Suprapubic skin (tissue), 3 donors: ENCODE results near the gene BDNF.

Experiments
- POLR2A ChIP-seq, 2 donors: fragments of 450-650 bp; IDR thresholded peaks; one replicate each; pipeline ENCODE4 v1.6.1; 2017; ENCODE audit warnings: antibody characterized with exemption in 2 of 2, mild to moderate bottlenecking in 2 of 2, moderate library complexity in 2 of 2
- TF ChIP-seq, protein P1 (sequence below), 2 donors: fragments of 200-600 bp in 1 of 2; fragments of 450-650 bp in 1 of 2; sonication (generic) in 1 of 2; IDR thresholded peaks; one replicate each; pipeline ENCODE4 v1.5.1; 2016 to 2019; ENCODE audit warnings: antibody characterized with exemption in 2 of 2, mild to moderate bottlenecking in 1 of 2, moderate library complexity in 1 of 2

DNA sequence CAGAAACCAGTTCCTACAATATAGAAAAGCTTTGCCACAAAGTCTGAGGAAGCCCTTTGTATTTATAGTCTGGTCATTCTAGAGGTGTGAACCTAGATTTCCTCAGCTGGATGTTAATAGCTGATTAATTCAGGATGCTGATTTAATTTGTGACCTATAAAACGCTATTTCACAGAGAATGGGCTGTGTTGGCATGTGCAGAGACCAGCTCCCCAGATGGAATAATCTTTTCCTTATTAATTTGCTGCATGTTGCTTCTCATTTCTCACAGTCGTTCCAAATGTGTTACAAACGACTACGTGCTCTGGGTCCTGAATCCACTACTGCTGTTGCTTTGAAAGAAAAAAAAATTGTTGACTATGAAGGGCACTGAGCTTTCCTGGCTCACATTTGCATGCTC is 49.3 kb downstream of the BDNF start:
- TF ChIP-seq, protein P1, sequence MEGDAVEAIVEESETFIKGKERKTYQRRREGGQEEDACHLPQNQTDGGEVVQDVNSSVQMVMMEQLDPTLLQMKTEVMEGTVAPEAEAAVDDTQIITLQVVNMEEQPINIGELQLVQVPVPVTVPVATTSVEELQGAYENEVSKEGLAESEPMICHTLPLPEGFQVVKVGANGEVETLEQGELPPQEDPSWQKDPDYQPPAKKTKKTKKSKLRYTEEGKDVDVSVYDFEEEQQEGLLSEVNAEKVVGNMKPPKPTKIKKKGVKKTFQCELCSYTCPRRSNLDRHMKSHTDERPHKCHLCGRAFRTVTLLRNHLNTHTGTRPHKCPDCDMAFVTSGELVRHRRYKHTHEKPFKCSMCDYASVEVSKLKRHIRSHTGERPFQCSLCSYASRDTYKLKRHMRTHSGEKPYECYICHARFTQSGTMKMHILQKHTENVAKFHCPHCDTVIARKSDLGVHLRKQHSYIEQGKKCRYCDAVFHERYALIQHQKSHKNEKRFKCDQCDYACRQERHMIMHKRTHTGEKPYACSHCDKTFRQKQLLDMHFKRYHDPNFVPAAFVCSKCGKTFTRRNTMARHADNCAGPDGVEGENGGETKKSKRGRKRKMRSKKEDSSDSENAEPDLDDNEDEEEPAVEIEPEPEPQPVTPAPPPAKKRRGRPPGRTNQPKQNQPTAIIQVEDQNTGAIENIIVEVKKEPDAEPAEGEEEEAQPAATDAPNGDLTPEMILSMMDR (IDR thresholded peaks at IDR 0.05): no peak
- TF ChIP-seq POLR2A (IDR thresholded peaks at IDR 0.05): no peak
